HG03280 (cell line): Measurements from ENCODE around the gene B4GALNT3.

Experiments used
- ATAC-seq: cut with Tn5 transposase; IDR thresholded peaks from one replicate; pipeline ENCODE4 v1.9.1; 2021; ENCODE audit warnings: mild to moderate bottlenecking, moderate library complexity; ENCODE audit not compliant: unreplicated experiment

B4GALNT3 gene

DNA sequence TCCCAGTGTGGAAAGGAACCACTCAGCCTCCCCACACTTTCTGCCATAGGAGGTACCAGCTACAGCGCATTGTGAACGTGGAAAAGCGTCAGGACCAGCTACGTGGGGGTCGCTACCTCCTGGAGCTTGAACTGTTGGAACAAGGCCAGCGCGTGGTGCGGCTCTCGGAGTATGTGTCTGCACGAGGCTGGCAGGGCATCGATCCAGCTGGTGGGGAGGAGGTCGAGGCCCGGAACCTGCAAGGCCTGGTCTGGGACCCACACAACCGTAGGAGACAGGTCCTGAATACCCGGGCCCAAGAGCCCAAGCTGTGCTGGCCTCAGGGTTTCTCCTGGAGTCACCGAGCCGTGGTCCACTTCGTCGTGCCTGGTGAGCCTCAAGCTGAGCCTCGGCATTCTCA, 96.8 kb downstream of the B4GALNT3 start:
- no peak for ATAC-seq

DNA sequence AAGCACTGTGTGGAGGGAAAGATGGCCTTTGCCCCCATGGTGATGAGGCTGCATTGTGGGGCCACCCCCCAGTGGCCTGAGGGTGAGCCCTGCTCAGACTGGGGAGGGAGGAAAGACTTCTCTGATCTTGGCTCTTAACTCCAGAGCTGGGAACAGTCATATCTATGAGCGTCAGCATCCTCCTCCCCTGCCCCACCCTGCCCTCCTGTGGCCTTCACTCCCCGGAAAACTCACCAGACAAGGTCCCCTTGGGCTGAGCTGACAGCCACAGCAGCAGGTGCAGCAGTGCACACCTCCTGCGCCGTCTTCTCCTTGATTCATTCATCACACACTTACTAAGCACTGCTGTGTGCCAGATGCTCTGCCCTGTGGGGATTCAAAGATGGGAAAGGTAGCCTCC, 98.8 kb downstream of the B4GALNT3 start:
- ATAC-seq, result no peak

DNA sequence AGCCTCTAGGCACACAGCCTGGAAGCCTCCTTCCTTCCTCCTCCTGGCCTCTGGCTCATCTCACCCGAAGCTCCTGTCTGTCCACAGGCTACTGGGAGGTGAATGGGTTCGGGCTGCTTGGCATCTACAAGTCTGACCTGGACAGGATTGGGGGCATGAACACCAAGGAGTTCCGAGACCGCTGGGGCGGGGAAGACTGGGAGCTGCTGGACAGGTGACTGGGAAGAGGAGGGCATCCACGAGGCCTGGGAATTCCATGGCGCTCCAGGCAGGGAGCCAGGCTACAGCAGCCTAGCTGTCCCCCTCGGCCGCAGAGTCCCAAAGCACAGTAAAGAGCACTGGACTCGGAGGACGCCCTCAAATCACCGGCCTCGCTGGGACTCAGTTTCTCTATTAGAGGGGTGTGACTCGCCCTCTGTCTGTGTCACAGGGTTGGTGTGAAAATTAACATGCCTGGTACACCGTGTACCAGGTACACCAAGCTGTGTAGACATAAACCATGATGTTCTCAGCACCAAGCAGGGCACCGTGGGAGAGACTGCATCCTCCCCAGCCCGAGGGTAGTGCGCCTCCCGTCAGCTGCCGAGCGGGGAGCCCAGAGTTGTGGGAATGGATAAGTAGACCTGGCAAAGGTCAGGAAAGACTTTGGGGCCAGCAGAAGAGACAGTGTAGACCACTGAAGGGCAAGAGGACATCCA, 99.6 kb downstream of the B4GALNT3 start:
- ATAC-seq, result no peak

DNA sequence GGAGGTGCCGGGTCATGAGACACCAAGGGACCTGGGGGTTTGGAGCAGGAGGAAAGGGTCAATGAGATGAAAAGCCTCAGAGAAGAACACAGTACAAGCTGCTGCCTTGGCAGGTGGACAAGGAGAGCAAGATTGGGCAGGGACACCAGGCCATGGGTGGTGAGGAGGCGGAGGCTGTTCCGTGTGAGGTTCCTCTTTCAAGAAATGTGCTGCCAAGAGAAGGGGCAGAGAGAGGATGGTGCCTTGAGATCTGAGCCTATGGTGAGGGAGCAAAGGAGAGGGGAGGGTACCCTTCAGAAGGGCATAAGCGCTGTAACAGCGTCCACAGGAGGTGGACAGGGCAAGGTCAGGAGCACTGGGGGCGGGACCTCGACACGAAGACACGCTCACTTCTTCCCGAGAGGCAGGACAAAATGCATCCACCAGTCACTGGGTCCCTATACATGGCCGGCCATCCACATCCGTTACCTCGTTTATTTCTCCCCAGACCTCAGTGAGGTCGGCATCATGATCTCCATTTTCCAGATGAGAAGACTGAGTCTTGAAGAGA, 100.2 kb downstream of the B4GALNT3 start:
- no peak for ATAC-seq

DNA sequence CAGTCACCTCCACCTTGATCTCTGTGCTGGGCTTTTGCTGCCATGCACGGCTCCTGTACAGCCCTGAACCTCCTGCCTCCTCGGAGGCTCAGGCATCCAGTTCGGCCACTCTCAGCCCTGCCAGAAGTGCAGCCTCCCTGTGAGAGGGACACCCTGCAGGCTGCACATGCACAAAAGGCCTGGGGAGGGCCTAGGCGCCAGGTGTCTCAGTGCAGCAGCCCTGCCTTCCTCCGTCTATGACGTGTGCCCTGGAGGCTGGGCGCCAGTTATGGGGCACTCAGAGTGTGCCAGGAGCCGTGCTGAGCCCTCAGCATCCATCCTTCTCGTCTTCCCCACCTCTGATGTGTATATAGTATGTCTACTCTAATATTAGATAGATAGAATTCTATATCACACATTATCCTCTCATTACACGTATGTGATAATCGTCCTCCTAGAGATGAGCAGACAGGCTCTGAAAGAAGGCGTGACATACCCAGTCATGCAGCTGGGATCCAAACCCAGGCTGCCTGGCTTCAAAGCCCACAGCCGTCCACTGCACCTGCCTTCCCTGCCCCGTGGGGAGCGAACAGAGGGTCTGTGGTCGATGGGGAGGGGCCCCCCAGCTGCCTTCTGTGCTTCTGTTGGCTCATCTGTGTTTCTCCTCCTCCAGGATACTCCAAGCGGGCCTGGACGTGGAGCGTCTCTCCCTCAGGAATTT, 101.1 kb downstream of the B4GALNT3 start:
- no peak for ATAC-seq

DNA sequence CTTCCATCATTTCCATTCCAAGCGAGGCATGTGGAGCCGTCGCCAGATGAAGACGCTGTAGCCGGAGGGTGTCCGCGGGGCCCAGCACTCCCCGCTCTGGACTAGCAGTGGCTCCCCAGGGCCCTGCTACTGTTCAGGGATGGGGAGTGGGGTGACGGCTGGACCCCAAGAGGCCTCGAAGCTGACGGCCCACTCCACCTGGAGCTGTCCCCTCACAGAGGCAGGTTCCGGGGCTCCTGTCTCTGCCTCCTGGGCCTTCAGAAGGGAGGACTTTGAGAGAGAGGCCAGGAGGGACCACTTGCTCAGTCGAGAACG, 101.6 kb downstream of the B4GALNT3 start:
- ATAC-seq, result no peak

DNA sequence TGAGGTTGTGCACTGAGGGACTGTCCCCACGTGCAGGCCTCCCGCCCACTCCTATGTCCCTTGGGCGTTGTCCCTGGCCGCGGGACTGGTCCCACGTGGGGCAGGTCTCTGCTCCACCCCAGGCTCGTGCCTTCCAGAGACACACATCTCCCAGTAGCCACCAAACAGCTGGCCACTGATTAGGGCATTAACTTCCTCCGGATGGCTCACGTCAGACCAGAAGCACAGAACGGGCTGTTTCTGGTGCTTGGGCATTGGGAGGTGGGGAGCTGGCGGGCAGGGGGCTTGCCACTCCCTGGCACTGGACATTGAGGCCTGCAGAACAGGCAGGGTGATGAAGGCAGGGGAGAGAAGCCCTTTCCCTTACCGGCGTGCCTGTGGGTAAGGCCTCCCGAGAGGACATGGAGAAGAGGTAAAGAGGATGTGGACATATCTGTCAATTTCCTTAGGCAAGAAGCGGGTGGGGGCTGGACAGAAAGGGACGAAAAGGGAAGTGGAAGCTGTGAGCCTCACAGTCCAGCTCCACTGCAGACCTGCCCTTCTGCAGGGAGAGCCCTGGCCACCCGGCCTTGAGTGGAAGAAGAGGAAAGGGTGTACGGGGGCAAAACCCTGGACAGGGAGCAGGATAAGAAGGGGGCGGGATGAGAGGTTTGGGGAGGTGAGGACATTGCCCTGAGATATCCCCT, 102.3 kb downstream of the B4GALNT3 start:
- ATAC-seq, result no peak

DNA sequence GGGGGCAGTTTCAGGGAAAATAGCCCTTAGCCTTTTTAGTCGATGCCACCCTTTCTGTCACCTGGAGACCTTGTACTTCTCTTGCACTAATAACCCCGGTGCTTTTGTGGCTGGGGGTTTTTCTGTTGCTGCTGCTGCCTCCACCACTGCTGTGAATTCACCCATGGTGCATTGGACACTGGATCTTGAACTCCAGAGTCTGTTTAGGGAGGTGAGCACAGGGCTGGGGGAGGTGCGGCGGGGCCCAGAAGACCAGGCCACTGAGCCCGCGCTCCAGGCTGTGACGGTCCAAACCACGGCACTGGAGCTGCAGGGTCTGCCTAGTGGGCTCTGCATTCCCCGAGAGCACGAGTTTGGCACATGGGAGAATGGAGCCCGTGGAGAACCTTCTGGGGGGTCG, 102.9 kb downstream of the B4GALNT3 start:
- ATAC-seq, result no peak

DNA sequence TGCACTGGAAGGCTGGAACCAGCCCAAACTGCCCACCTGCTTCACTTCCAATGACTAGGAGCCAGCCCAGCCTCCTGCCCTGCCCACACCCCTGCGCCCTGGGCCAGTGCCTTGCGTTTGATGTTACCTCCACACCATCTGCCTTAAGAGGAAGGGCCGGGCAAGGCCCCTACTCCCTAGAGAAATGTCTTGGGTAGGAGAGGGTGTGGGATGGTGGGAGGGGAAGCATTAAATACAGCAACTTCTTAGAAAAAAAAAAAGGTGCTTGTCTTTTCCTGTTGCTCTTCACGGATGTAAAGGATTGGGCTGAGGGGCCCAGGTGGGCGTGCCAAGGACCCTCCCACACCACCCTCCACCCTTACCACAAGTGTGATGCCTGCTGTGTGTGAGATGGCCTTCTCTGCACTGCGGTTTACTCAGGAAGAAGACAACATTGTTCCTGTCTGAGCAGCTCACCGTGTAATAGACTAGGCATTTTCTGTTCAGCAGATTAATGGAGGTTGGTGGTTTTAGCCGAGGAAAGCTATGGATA, 103.6 kb downstream of the B4GALNT3 start:
- no peak for ATAC-seq

DNA sequence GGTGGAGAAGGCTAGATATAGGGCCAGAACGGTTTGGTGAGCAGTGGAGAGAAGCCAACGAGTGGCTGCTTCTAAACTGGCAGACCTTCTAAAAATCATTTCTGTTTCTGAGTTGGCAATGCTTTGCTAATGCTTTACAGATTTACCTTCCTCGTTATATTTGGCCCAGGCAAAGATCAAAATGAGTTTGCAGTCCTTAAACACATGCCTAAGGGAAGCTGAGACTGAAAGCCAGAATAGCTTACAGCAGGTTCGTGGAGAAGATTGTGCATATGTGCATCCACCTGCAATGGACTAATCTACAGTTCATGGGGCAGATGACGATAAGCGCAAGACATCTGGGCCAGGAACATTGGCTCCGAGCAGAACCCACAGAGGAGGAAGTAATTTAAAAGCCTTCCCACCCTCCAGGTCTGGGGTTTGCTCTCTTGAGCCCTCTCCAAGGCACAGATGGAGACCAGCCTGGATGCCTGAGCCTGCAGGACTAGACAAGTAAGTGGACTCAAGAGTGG, 104.1 kb downstream of the B4GALNT3 start:
- ATAC-seq, result no peak

DNA sequence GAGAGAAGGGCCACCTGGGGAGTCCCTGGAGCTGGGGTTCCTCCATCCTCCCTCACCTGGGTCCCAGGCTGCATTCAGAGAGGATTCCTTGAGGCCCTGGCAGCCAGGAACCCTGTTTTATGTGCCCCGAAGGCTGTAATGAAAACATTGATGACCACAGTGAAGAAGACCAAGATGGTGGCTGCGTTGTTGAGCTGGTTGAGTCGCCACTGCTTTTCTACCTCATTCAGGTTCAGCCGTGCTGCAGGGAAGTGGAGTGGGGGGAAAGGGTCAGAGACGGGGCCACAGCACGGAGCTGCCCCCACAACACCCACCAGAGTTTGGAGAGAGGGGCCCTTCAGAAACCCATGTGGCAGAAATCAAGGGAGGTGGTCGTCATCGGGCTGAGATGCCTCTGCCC, 105.4 kb downstream of the B4GALNT3 start:
- no peak for ATAC-seq

DNA sequence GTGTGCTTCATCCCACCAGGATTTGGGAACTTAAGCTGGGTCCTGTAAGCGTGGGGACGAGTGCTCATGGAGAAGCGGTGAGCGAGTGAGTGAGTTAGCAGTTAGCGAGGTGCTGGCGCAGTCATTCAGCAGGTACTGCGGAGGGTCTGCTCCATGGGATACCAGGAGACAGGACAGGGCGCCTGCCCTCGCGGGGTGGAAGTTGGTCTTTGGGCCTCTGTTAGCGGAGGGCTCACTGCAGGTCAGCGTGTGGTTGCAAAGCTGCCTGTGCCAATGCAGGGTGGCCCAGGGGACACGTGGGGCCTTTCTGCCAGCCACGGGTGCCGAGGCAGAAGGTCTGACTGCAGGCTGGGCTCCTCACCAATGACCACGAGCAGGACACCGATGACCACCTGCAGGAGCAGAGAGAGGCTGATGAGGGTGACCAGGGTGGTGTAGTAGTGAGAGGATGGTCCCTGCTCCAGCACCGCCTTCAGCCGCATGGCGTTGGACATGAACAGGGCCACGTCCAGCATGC, 105.9 kb downstream of the B4GALNT3 start:
- ATAC-seq, result no peak

DNA sequence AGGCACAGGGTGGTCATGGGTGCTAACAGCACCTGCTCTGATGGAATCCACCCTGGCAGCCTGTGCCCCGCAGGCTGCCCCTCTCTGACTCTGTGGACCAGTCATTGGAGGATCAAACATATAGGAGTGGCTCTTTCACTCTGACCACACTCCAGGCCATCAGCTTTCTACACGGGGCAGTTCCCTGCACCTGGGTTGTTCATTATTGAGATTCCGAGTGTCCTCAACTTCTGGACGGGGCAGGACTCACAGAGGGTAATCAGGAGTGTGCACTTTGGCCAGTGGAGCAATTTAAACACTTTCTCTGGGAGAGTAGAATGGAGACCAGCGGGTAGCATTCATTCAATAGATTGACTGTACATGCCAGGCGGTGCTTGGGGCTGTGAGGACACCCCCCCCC, 108.7 kb downstream of the B4GALNT3 start:
- ATAC-seq, result no peak

DNA sequence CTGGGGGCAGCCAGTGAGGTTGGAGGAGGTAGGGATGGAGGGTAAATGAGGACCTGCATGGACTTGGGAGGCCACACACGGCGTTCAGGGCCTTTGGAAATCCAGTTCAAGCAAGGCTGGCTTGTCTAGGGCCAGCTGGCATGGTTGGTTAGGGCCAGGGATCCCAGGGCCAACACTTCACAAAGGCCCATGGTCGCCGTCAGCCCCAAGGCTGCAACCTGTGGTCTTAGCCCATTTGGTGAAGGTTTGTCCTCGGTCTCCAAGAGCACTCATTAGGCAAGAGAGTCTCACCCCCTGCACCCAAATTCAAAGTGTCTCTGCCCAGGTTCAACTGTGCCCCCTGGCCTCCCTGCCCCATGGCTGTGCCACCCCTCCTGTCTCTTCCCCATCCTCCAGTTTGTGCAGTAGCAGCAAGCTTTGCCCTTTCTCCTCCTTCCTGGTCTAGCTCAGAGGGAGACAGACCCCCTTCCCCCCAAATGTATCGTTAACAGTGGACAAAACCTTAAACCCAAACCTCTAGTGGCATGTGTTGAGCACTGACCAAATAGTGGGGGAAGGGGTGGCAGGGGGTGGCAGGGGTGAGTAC, 109.4 kb downstream of the B4GALNT3 start:
- ATAC-seq, result no peak

DNA sequence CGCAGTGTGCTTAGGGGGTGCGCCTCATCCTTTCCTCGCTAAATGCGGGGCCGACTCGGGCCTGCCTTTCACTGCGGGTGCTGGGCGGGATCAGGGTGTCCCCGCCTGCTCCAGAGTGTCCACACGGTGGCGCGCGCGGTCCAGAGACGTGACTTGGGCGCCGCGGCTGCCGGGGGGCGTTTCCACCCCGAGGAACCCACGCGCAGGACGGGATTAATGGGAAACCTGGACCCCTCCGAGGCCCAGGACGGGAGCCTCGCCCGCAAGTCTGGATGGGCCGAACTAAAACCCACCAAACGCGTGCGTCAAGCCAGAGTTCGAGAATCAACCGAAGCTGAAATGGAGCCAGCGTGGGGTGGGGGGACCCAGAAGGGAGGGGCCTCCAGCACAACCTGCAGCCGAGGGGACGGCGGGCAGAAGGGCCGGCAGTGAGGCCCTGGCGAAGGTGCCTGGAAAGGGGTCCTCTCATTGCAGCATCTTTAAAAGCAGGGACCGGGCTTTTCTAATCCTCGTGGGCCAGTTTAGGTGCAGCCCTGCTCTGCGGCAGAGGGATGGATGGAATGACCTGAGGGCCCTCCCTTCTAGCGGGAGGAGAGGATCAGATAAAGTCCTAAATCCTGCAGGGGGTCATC, 110.2 kb downstream of the B4GALNT3 start:
- ATAC-seq, result no peak

DNA sequence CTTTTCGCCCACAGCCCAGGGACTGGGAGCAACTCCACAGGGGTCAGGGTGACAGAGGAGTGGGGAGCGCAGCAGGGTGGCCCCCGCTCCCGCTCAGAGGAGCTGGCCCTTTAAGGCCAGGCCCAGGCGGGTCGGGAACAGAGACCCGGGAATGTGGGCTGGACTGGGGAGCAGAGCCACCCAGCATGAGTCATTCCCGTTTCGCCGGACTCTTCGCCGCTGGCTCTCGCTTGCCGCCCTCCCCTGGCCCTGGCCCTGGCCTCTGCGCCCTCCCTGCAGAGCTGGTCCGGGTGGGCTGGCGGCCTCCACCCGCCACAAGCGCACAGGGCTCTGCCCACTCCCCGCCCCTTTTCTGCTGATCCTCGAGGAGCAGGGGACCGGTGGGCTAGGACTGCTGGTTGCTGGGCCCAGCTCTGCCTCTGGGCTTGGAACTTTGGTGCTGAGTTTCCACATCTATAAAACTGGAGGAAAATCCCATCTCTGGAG, 110.7 kb downstream of the B4GALNT3 start:
- ATAC-seq, result no peak

DNA sequence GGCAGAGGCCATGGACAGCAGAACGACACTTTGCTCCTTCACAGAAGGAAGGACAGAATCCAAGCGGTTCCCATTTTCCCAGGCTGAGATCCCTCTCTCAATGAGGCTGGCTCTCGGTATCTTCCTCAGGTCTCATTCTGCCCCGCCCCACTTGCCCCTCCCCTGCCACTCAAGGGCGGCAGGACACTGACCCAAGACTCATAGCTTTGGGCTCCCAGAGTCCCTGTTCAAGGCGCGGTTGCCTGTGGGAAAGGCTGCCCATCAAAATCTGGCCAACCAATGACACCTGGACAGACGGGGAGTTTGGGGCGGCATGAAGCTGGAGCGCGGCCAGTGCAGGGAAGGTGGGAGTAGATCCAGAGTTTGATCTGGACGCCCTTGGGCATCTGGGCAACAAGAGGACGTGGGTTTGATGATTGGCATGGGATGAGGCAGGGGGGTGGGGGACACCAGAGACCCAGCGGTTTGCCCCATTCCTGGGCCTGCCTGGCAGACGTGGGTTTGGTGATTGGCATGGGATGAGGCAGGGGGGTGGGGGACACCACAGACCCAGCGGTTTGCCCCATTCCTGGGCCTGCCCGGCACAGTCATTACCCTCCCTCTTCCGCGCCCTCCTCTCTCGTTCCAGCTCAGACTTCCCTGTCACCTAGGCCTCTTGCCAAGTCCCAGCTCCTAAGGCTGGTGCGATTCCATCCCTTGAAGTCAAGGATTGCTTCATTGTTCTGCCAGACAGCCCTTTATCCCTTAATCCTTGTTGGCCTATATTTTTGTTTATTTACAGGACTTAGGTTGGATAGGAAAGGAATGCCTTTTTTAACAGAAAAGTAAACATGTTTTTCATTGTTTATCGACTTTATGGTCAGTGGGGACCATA, 111.4 kb downstream of the B4GALNT3 start:
- ATAC-seq, result no peak

DNA sequence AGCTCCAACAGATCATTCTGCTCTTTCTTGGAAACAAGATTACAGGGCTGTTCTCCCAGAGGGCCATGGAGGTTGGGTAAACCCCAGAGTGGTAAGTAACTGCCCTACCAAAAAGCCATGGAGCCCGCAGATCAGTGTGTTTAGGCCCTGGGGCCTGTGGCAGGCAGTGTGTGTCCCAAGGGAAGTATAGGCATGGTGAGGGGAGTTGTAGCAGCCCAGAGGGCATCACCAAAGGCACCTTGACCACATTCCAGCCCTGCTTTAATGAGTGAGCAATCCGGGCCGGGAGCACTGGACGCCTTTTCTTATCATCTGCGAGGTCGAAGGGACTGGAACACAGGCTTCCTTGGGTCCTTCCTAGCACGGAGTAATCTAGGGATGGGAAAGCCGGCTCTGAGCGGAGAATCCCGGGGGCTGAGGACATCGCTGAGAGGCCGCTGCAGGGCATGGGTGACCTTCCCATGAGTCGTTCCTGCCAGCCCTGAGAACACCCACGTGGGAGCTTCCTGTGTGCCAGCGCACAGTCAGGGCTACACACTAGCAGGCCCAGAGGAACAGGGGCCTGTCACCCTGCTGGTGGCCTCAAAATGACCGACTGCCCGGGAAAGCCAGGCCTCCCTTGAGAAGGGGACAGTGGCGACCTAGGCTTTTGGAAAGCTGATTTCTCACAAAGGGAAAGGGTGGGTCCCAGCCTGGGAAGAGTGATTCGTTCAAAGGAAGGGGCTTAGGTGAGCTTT, 112.2 kb downstream of the B4GALNT3 start:
- ATAC-seq, result no peak

DNA sequence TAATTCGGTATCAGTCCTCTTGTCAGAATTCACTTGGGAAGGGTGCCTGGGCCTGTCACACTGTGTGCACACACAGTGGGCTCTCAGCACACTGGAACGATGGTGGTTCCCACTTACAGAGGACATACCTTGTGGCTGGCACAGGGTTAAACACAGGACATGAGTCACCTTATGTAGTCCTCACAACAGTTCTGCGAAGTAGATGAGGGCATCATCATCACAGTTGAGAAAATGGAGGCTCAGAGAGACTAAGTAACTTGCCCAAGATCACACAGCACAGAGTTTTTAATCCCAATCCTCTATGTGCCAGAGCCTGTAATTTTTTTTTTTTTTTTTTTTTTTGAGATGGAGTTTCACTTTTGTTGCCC, 112.8 kb downstream of the B4GALNT3 start:
- ATAC-seq, result no peak
